HUES64 (cell line): Measurements from ENCODE around the gene NTRK2.

Source experiments
- H3K27ac ChIP-seq: 2 replicates; pipeline ENCODE4 v1.7.0; 2013; ENCODE audit warnings: low read depth, low read length, inconsistent platforms
- H3K27me3 ChIP-seq: 2 replicates; pipeline ENCODE4 v1.6.1; 2013; ENCODE audit warnings: mild to moderate bottlenecking, low read length; ENCODE audit not compliant: insufficient read depth
- H3K36me3 ChIP-seq: 2 replicates; pipeline ENCODE4 v1.6.1; 2013; ENCODE audit warnings: mild to moderate bottlenecking, low read length; ENCODE audit not compliant: insufficient read depth
- H3K4me1 ChIP-seq: 2 replicates; pipeline ENCODE4 v1.6.1; 2013; ENCODE audit warnings: mild to moderate bottlenecking, low read length, moderate library complexity; ENCODE audit not compliant: insufficient read depth
- H3K4me3 ChIP-seq: 2 replicates; pipeline ENCODE4 v1.5.1; 2013; ENCODE audit warnings: mild to moderate bottlenecking, low read length, moderate library complexity
- H3K9ac ChIP-seq: 2 replicates; pipeline ENCODE4 v1.6.1; 2013; ENCODE audit warnings: mild to moderate bottlenecking, low read depth, low read length
- H3K9me3 ChIP-seq: 2 replicates; pipeline ENCODE4 v1.6.1; 2013; ENCODE audit warnings: low read depth, low read length; ENCODE audit not compliant: insufficient read depth
- WGBS: fragments of 150-250, 120-280 bp; methylation state at CpG from one replicate; pipeline ENCODE4 v1.1.7; 2013; ENCODE audit warnings: missing lambda C conversion rate; 5-methylcytosine and 5-hydroxymethylcytosine counted together

The NTRK2 gene

GRCh38 chr9:84781931-84782866 is 112.7 kb downstream of the NTRK2 start:
- H3K4me1 ChIP-seq: no peaks in the 10 kb centered on the region
- H3K36me3 ChIP-seq: no peaks in the 10 kb centered on the region
- no peaks in the 10 kb centered on the region for H3K9me3 ChIP-seq
- H3K27me3 ChIP-seq: no peaks in the 10 kb centered on the region
- no peak overlapping the region for H3K4me3 ChIP-seq
- 87% methylated on average over 11 of the region's 11 CpGs for WGBS
- H3K27ac ChIP-seq: no peak overlapping the region
- H3K9ac ChIP-seq: no peak overlapping the region

- 94% methylated on average over 3 of the region's 4 CpGs for WGBS
- Histone ChIP-seq H3K4me1 (no peaks in the 10 kb centered on the region), H3K4me3 (no peak overlapping the region), H3K36me3 (no peaks in the 10 kb centered on the region), H3K9ac (no peak overlapping the region), H3K9me3 (no peaks in the 10 kb centered on the region), H3K27me3 (no peaks in the 10 kb centered on the region), H3K27ac (no peak overlapping the region)
Observed at GRCh38 chr9:84785792-84786547, 116.4 kb downstream of the NTRK2 start.

DNA sequence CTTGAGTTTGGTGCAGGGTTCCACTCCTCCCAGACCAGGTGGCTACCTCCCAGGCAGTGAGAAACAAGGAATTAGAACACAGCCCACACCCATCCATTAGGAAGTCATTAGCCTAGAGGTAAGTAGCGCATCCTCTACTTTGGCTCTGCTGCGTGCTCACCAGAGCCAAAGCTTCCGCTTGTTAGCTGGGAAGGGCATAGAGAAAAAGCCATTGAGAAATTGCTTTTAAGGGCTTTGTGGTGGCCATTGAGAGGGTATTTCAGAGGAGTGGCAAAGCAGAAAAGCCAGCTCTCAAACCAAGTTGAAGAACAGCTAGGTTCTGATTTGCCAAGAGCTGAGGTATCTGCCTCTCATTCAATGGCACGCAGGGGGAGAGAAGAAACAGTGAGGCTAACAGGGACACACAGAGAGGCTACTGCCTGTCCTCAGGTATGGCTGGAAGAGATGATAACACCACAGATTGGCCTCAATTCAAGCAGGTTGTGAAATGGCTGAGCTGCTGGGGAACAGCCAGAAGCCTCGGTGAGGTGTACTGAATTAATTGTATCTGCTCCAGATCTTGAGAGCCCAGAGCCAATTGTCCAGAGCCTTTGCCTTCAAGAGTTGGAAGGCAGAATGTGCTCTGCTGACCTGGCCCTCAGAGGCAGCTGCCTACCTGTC is 119.4 kb downstream of the NTRK2 start:
- H3K9me3 ChIP-seq: no peaks in the 10 kb centered on the region
- H3K27me3 ChIP-seq: no peaks in the 10 kb centered on the region
- no peak overlapping the region for H3K27ac ChIP-seq
- no peak overlapping the region for H3K9ac ChIP-seq
- H3K4me1 ChIP-seq: no peaks in the 10 kb centered on the region
- H3K36me3 ChIP-seq: no peaks in the 10 kb centered on the region
- H3K4me3 ChIP-seq: no peak overlapping the region
- 94% methylated on average over 5 of the region's 5 CpGs for WGBS

DNA sequence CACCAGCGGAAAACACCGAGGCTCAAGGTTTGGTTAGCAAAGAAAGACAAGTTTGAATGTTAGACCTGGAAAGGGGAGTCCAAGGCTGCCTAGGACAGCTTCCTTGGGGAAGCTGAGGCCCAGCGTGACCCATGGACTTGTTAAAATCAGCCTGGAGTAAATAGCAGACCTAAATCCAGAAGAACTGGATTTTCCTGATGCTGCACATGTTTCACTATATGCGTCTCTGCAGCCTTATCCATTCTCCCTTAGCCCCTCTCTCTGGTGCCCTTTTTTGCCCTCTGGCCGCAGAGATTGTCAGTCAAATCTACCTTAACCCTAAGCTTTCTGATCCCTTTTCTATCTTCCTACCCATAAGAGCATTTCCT is 119.9 kb downstream of the NTRK2 start:
- 94% methylated on average over 5 of the region's 5 CpGs for WGBS
- Histone ChIP-seq H3K27ac (no peak overlapping the region), H3K9me3 (no peaks in the 10 kb centered on the region), H3K27me3 (no peaks in the 10 kb centered on the region), H3K4me1 (no peaks in the 10 kb centered on the region), H3K4me3 (no peak overlapping the region), H3K9ac (no peak overlapping the region), H3K36me3 (no peaks in the 10 kb centered on the region)

DNA sequence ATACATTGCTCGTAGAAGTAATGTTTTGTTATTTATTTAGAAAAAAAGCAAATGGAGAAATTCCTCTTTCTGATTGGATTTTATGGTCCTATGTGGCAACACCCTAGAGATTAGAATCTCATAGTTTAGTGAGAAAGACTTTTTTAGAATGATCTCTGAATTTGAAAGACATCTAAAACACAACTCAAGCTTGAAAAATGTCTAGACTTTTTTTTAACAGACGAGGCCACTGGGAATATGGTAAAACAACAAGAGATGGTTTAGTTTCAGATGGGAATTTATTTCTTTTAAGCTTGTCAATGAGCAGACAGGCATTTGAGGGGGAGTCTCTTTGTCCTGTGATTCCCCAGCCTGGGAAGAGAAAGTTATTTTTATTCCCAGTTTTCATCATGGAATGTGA is 122.1 kb downstream of the NTRK2 start:
- Histone ChIP-seq H3K36me3 (no peaks in the 10 kb centered on the region), H3K4me1 (no peaks in the 10 kb centered on the region), H3K9ac (no peak overlapping the region), H3K27ac (no peak overlapping the region), H3K27me3 (no peaks in the 10 kb centered on the region), H3K9me3 (no peaks in the 10 kb centered on the region), H3K4me3 (no peak overlapping the region)
- WGBS: 98% methylated on average over 2 of the region's 2 CpGs

- H3K4me3 ChIP-seq: no peak overlapping the region
- WGBS: 90% methylated on average over 1 of the region's 3 CpGs
Observed at GRCh38 chr9:84793251-84793650, 123.7 kb downstream of the NTRK2 start.

GRCh38 chr9:84794981-84795637 is 125.6 kb downstream of the NTRK2 start:
- no peak overlapping the region for H3K4me3 ChIP-seq
- H3K27me3 ChIP-seq: no peaks in the 10 kb centered on the region
- H3K27ac ChIP-seq: no peak overlapping the region
- 89% methylated on average over 10 of the region's 10 CpGs for WGBS
- no peaks in the 10 kb centered on the region for H3K36me3 ChIP-seq
- H3K4me1 ChIP-seq: no peaks in the 10 kb centered on the region
- H3K9ac ChIP-seq: no peak overlapping the region
- H3K9me3 ChIP-seq: no peaks in the 10 kb centered on the region

More at GRCh38 chr9:84793251-84793650, 123.7 kb downstream of the NTRK2 start:
- no peaks in the 10 kb centered on the region for H3K27me3 ChIP-seq
- H3K4me1 ChIP-seq: no peaks in the 10 kb centered on the region
- no peaks in the 10 kb centered on the region for H3K9me3 ChIP-seq
- no peak overlapping the region for H3K27ac ChIP-seq
- no peak overlapping the region for H3K9ac ChIP-seq
- H3K36me3 ChIP-seq: no peaks in the 10 kb centered on the region

DNA sequence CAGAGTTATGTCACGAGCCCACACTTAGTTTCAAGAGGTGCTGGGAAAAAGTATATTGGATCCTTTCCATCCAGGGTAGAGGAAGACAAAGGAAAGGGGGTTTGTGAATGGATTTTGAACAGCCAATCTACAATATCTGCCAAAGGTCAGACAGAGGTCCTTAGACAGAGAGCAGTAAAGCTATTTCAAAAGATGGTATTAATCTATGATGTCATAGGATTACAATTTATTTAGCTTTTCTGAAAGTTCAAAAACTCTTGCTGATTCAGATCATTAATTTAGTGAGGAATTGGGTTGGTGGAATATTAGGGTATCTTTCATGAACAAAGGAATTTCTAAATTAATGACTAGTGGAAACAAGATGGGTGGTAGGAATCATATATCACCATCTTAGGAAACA is 126.9 kb downstream of the NTRK2 start:
- Histone ChIP-seq H3K4me1 (no peaks in the 10 kb centered on the region), H3K27me3 (no peaks in the 10 kb centered on the region), H3K27ac (no peak overlapping the region), H3K9me3 (no peaks in the 10 kb centered on the region), H3K9ac (no peak overlapping the region), H3K4me3 (no peak overlapping the region), H3K36me3 (no peaks in the 10 kb centered on the region)
- 100% methylated on average over 1 of the region's 1 CpG for WGBS

GRCh38 chr9:84799251-84799650 is 129.7 kb downstream of the NTRK2 start:
- H3K27me3 ChIP-seq: no peaks in the 10 kb centered on the region
- H3K36me3 ChIP-seq: no peaks in the 10 kb centered on the region
- no peak overlapping the region for H3K4me3 ChIP-seq
- H3K27ac ChIP-seq: no peak overlapping the region
- no peak overlapping the region for H3K9ac ChIP-seq
- no peaks in the 10 kb centered on the region for H3K9me3 ChIP-seq
- WGBS: 89% methylated on average over 2 of the region's 2 CpGs
- H3K4me1 ChIP-seq: no peaks in the 10 kb centered on the region

- Histone ChIP-seq H3K27me3 (no peaks in the 10 kb centered on the region), H3K4me1 (no peaks in the 10 kb centered on the region; the same call in 1 of the 2 replicates), H3K9ac (no peak overlapping the region), H3K4me3 (no peak overlapping the region), H3K9me3 (no peaks in the 10 kb centered on the region), H3K36me3 (no peaks in the 10 kb centered on the region), H3K27ac (no peak overlapping the region)
- 90% methylated on average over 5 of the region's 5 CpGs for whole genome bisulfite sequencing
Observed at GRCh38 chr9:84804951-84805694, 135.6 kb downstream of the NTRK2 start.
